COLO829 (cell line): ENCODE results near the gene RAPGEF4.

Experiments
- DNase-seq: peaks from one replicate; pipeline ENCODE4 v3.0.0; 2012; ENCODE audit warnings: low spot score

Gene RAPGEF4

GRCh38 chr2:173095356-173095755 is 359.7 kb downstream of the RAPGEF4 start:
- DNase-seq, result no peak

DNA sequence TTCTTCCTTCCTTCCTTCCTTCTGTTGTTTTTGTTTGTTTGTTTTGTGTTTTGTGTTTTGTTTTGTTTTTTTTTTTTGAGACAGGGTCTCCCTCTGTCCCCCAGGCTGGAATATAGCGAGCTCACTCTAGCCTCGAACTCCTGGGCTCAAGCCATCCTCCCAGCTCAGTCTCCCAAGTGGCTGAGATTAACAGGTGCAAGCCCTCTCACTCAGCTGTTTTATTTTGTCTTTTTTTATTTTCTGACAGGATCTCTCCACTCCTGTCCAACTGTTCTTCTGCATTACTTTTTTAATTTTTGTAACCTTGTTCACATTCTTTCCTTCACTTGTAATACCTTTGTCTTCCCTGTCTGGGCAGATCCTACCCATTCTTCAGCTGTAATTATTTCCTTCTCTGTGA is 363.6 kb downstream of the RAPGEF4 start:
- DNase-seq, result no peak

GRCh38 chr2:173099804-173100203 is 364.2 kb downstream of the RAPGEF4 start:
- DNase-seq, result no peak

- DNase-seq, result no peak
Observed at GRCh38 chr2:173101687-173102086, 366.0 kb downstream of the RAPGEF4 start.
